GM12801 (cell line): ENCODE data around the gene PKIG.

Experiments used
- TF ChIP-seq, protein P1 (sequence below): IDR thresholded peaks from one replicate; pipeline ENCODE4 v1.5.1; 2011; ENCODE audit warnings: control low read depth; ENCODE audit not compliant: insufficient read length; ENCODE audit errors: extremely low read depth

The PKIG gene

DNA sequence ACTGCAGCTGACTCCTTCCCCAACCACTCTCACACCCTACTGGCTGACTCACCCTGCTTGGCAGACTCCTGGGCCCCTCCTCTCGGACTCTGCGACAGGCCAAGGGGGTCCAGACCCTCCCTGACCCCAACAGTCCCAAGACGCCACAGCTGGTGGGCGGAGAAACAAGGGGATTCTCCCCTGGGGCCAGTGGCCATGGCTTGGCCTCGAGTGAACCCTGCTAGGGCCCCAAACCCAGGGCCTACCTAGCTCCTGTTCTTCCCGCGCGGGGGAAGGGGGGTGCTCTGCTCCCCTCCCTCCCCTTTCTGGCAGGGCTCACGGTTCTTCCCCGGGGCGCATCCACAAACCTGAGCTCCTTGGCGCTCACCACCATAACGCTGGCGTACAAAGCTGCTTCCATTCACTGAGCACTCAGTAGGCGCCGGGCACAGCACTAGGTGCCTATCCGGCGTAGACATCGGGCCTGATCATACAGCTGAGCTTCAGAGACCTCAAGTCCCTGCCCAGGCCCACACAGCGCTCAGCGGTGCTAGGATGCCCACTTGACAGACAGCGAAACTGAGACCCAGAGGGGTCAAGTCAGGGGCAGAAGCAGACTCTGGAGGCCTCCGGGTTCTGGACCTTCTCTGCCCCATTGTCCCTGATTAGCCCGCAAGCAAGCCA lies 68.5 kb downstream of the PKIG start:
- TF ChIP-seq, protein P1, sequence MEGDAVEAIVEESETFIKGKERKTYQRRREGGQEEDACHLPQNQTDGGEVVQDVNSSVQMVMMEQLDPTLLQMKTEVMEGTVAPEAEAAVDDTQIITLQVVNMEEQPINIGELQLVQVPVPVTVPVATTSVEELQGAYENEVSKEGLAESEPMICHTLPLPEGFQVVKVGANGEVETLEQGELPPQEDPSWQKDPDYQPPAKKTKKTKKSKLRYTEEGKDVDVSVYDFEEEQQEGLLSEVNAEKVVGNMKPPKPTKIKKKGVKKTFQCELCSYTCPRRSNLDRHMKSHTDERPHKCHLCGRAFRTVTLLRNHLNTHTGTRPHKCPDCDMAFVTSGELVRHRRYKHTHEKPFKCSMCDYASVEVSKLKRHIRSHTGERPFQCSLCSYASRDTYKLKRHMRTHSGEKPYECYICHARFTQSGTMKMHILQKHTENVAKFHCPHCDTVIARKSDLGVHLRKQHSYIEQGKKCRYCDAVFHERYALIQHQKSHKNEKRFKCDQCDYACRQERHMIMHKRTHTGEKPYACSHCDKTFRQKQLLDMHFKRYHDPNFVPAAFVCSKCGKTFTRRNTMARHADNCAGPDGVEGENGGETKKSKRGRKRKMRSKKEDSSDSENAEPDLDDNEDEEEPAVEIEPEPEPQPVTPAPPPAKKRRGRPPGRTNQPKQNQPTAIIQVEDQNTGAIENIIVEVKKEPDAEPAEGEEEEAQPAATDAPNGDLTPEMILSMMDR = no peak

DNA sequence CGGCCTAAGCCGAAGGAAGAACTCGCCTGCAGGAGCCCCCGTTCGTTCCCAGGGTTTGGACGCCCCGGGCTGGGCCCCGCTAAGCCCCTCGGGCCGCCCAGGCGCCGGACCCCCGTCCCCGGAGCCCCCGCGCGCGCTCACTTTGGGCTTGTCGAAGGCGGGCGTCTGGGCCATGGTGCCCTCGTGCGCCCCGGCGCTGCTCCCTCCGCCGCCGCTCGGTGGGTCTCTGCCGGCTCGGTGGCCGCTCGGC lies 69.0 kb downstream of the PKIG start:
- TF ChIP-seq, protein P1 = no peak

DNA sequence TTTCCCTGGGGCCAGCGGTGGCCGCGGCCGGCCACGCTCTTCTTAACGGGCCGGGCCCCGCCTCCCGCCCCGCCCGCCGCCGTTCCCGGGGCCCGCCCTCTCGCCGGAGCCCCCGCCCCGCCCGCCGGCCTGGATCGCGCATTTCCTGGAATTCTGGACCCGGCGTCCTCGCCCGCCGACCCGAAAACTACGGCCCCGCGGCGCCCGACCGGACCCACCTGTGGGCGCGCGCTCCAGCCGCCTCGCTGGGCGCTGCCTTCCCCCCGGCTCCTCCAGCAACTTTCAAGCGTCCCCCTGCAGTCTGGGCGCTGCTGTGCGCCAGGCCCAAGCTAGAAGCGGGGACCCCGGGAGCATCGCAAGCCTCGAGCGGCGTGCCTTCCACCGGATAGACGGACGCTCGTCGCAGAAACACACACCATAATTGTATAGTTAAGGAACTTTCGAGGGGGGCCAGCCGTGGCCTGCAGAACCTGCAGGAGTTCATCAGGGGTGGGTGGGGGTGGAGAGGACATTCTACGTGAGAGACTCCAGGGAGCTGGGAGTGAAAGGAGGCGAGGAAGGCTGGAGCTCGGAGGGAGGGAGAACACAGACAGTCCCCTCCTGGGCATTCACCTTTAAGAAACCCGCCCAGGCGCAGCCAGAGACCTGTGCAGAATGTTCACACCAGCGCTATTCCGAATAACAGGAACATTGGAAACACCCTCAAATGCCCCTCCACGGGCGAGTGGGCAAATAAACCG lies 69.5 kb downstream of the PKIG start, which contains the start of gene ADA:
ADA (minus strand) TSS at position 16 of the 740 bp plus-strand sequence. CDS start 92 bp downstream, outside the sequence.
- TF ChIP-seq, protein P1 = no peak

DNA sequence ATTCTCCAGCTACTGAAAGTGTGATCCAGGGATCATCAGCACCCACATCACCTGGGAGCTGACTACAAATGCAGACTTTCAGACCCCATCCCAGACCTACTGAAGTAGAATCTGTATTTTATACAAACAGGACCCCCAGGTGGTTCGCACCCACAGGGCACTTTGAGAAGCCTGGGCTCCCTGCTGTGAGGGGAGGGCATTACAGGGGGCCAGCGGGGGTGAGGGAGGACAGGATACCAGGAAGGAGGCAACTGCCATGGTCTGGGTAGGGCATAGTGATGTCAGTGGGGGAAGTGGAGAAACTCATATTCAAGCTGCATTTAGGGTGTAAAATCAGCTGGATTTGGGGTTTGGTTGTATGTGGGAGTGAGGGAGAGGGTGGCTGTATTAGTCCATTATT lies 71.2 kb downstream of the PKIG start:
- TF ChIP-seq, protein P1 = no peak

DNA sequence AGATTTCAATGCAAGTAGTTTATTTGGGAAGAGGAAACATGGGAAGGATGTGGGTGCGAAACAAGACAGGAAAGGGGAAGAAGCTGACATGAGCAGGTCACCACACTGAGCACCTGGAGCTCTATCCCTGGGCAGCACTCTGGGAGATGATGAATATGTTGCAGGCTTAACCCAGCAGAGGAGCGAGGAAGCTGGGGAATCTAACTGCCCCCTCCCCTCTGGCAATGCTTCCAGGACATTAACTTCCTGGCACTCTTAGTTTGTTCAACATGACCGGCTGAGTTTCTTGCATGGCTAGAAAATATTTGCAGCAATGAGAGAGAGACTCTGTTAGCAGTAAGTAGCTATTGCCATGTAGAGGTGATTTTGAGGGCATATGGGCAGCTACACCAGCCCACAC lies 74.1 kb downstream of the PKIG start:
- TF ChIP-seq, protein P1 = no peak

DNA sequence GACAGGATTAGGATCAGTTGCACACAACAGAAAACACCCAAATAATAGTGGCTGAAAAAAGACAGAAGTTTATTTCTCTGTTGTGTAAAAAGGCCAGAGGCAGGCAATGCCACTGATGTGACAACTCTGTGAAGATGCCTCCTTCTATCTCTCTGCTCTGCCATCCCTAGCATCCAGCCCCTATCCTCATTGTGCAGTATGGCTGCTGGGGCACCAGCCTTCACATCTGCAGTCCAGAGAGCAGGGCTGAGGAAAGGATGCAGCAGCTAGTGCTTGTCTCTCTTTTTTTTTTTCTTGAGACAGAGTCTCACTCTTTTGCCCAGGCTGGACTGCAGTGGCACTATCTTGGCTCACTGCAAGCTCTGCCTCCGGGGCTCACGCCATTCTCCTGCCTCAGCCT lies 75.5 kb downstream of the PKIG start:
- TF ChIP-seq, protein P1 = no peak

DNA sequence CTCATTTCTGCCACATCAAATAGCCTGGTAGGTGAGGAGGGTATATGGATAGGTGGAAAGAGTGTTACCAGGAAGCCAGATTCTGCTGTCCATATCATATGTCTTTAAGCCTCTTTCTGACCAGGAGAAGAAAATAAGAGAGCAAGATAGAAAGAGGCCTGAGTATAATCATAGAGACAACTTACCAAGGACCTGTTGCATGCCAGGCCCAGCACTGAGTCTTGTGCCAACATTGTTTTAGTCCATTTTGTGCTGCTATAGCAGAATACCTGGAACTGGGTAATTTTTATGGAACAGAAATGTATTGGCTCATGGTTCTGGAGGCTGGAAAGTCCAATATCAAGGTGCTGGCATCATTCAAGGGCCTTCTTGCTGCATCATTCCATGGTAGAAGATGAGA lies 76.4 kb downstream of the PKIG start:
- TF ChIP-seq, protein P1 = no peak
